CMK (cell line): Measurements from ENCODE around the gene MCAM.

Experiments
- DNase-seq: peaks from one replicate; pipeline ENCODE4 v3.0.0-alpha.2; 2010; ENCODE audit warnings: low read depth

Gene MCAM

DNA sequence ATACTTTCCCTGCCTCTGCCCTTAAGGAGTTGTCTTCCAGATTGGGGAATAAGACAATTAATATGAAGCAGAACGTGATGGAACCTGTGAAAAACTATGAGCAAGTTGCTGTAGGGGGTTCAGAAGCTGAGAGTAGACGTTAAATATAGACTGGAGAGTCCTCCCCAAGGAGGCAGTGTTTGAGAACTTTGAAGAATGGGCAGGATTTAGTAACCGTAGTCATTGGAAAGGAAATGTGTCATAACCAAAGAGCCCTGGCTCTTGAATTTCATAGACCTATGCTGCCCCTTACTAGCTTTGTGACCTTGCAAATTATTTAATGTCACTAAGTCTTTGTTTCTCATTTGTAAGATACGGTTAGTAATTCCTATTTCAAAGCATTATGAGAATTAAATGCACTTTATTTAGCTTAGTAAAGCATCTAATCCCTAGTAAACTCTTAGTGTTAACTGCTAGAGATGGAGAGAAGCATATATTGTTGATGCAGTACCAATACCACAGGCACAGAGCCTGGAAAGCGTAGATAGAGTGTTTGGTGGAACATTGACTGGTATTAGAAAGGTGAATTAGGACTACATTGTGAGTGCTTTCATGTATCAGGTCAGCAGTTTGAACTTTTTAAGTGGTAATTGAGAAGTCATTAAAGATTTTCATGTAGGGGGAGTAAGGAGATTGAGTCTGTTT, 54.1 kb downstream of the MCAM start:
- DNase-seq: no peak

DNA sequence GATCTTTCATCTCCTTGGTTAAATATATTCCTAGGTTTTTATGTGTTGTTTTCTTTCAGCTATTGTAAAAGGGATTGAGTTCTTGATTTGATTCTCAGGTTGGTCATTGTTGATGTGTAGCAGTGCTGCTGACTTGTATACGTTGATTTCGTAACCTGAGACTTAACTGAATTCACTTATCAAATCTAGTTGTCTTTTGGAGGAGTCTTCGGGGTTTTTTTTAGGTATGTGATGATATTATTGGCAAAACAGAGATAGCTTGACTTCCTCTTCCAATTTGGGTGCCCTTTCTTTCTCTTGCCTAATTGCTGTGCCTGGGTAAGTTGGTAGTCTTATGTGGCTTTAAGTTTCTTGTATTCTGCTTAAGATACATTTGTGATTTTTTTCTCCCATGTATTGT, 57.9 kb downstream of the MCAM start:
- no peak for DNase-seq
